ENCODE results near the gene SBK1.
"Not testable (repeated sequence)": the region's sequence is repeated elsewhere in the genome, so short reads cannot be mapped to it uniquely, and the experiment has no call there.

The SBK1 gene

GRCh38 chr16:28291651-28292626, at the start of gene SBK1:
SBK1 (plus strand) TSS chr16:28292525; CDS start chr16:28317392, 24,867 bp downstream.
- H3K4me3 ChIP-seq (replicated peaks; ENCODE audit: low read depth, low read length) = peak within 1 kb of the TSS; percentile 50
- no peak for TF ChIP-seq CTCF (IDR thresholded peaks at IDR 0.05; ENCODE audit: low read depth, low read length, missing control alignments)
- DNase-seq (ENCODE audit: extremely low read depth, low read depth) = peak; percentile 31

GRCh38 chr16:28249483-28249882, 42.8 kb upstream of the SBK1 start:
- not testable (repeated sequence) for DNase-seq (ENCODE audit: extremely low read depth, low read depth); H3K4me3 ChIP-seq (replicated peaks; ENCODE audit: low read depth, low read length)

GRCh38 chr16:28250999-28251398, 41.3 kb upstream of the SBK1 start:
- no peak for DNase-seq (ENCODE audit: extremely low read depth, low read depth)
- no peak for TF ChIP-seq CTCF (IDR thresholded peaks at IDR 0.05; ENCODE audit: low read depth, low read length, missing control alignments)
- no peak overlapping the region for H3K4me3 ChIP-seq (replicated peaks; ENCODE audit: low read depth, low read length)

- DNase-seq (ENCODE audit: extremely low read depth, low read depth) = no peak
- H3K4me3 ChIP-seq (replicated peaks; ENCODE audit: low read depth, low read length) = no peak overlapping the region
- TF ChIP-seq CTCF (IDR thresholded peaks at IDR 0.05; ENCODE audit: low read depth, low read length, missing control alignments) = no peak
Observed at GRCh38 chr16:28254158-28254557, 38.2 kb upstream of the SBK1 start.

- H3K4me3 ChIP-seq (replicated peaks; ENCODE audit: low read depth, low read length) = no peak overlapping the region
- DNase-seq (ENCODE audit: extremely low read depth, low read depth) = no peak
- no peak for TF ChIP-seq CTCF (IDR thresholded peaks at IDR 0.05; ENCODE audit: low read depth, low read length, missing control alignments)
Observed at GRCh38 chr16:28255838-28256237, 36.5 kb upstream of the SBK1 start.

GRCh38 chr16:28257256-28257655, 35.1 kb upstream of the SBK1 start:
- DNase-seq (ENCODE audit: extremely low read depth, low read depth) = no peak
- no peak for TF ChIP-seq CTCF (IDR thresholded peaks at IDR 0.05; ENCODE audit: low read depth, low read length, missing control alignments)
- H3K4me3 ChIP-seq (replicated peaks; ENCODE audit: low read depth, low read length) = no peak overlapping the region

GRCh38 chr16:28258567-28258966, 33.8 kb upstream of the SBK1 start:
- no peak for TF ChIP-seq CTCF (IDR thresholded peaks at IDR 0.05; ENCODE audit: low read depth, low read length, missing control alignments)
- no peak for DNase-seq (ENCODE audit: extremely low read depth, low read depth)
- no peak overlapping the region for H3K4me3 ChIP-seq (replicated peaks; ENCODE audit: low read depth, low read length)

All from HFF-Myc (cell line).